HG03064 (cell line): Measurements from ENCODE around the gene FBXO3.
"Not testable (repeated sequence)": the region's sequence is repeated elsewhere in the genome, so short reads cannot be mapped to it uniquely, and the experiment has no call there.

Source experiments
- ATAC-seq: cut with Tn5 transposase; IDR thresholded peaks from one replicate; pipeline ENCODE4 v1.9.1; 2021; ENCODE audit warnings: low read depth; ENCODE audit not compliant: unreplicated experiment

FBXO3 gene

GRCh38 chr11:33773987-33774735 is at the start of gene FBXO3:
TSS of gene FBXO3 (minus strand) at chr11:33774520. CDS start at chr11:33774497, 23 bp downstream.
- ATAC-seq, result peak; percentile 59

GRCh38 chr11:33822981-33823380 is 48.7 kb upstream of the FBXO3 start:
- ATAC-seq, result not testable (repeated sequence)

GRCh38 chr11:33819278-33820035 is 45.1 kb upstream of the FBXO3 start:
- ATAC-seq, result no peak

GRCh38 chr11:33808228-33808828 is 34.0 kb upstream of the FBXO3 start:
- ATAC-seq, result no peak

- ATAC-seq, result no peak
These were observed 30.2 kb upstream of the FBXO3 start for GRCh38 chr11:33804471-33804870.

GRCh38 chr11:33802194-33802950 is 28.1 kb upstream of the FBXO3 start:
- ATAC-seq, result no peak

- no peak for ATAC-seq
These were observed 27.5 kb upstream of the FBXO3 start for GRCh38 chr11:33801821-33802193.

GRCh38 chr11:33797879-33798278 is 23.6 kb upstream of the FBXO3 start:
- no peak for ATAC-seq

- no peak for ATAC-seq
These were observed 15.7 kb upstream of the FBXO3 start for GRCh38 chr11:33790040-33790439.

GRCh38 chr11:33788095-33788494 is 13.8 kb upstream of the FBXO3 start:
- not testable (repeated sequence) for ATAC-seq

- ATAC-seq, result no peak
These were observed 12.8 kb upstream of the FBXO3 start for GRCh38 chr11:33787076-33787475.

GRCh38 chr11:33785609-33786008 is 11.3 kb upstream of the FBXO3 start:
- ATAC-seq, result no peak

- ATAC-seq, result no peak
These were observed 5.7 kb upstream of the FBXO3 start for GRCh38 chr11:33779849-33780528.

- ATAC-seq, result no peak
These were observed 4.4 kb upstream of the FBXO3 start for GRCh38 chr11:33778675-33779074.

GRCh38 chr11:33777906-33778305 is 3.6 kb upstream of the FBXO3 start:
- no peak for ATAC-seq

GRCh38 chr11:33775832-33776470 is 1.6 kb upstream of the FBXO3 start:
- peak; percentile 35 for ATAC-seq

GRCh38 chr11:33775467-33775807 is 1.1 kb upstream of the FBXO3 start:
- no peak for ATAC-seq

GRCh38 chr11:33774736-33775466 is 581 bp upstream of the FBXO3 start:
- no peak for ATAC-seq

- ATAC-seq, result peak; percentile 14
These were observed 825 bp downstream of the FBXO3 start for GRCh38 chr11:33773404-33773986.
